DMS114 treated with DMSO at 0.1 percent for 48 hours (cell line): Measurements from ENCODE around the gene FAM149A.
A peak's percentile ranks its signal among the peaks of the same experiment; 100 is the strongest.

ENCODE experiments used
- DNase-seq: peaks from one replicate; lab custom pipeline; 2025; ENCODE audit not compliant: unreplicated experiment; lab: John Stamatoyannopoulos, UW

FAM149A gene

GRCh38 chr4:186151499-186151898 lies 47.0 kb downstream of the FAM149A start:
- DNase-seq, result no peak

DNA sequence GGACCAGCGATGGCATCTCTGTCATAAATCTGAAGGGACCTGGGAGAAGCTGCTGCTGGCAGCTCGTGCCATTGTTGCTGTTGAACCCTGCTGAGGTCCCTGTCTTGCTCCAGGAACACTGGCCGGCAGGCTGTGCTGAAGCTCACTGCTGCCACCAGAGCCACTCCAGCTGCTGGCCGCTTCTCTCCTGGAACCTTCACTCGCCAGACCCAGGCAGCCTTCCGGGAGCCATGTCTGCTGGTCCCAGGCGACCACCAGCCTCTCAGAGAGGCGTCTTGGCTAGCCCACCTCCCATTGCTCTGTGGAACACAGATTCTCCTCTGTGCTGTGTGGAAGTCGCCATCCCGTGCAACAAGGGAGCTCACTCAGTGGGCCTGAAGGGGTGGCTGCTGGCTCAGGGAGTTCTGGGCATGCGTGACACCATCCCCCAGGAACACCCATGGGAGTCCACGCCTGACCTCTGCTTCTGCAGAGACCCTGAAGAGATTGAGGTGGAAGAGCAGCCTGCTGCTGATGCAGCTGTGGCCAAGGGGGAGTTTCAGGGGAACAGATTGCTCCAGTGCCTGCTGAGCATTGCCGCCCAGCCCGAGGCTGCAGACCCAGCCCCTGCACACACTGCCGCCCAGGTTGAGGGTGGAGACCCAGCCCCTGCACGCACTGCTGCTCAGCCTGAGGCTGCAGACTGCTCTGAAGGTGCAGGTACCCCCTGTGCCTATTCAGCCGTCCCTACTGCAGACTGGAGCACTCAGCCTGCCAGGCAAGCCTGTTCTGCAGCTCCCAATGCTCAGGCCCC lies 53.7 kb downstream of the FAM149A start:
- DNase-seq, result peak; percentile 35

DNA sequence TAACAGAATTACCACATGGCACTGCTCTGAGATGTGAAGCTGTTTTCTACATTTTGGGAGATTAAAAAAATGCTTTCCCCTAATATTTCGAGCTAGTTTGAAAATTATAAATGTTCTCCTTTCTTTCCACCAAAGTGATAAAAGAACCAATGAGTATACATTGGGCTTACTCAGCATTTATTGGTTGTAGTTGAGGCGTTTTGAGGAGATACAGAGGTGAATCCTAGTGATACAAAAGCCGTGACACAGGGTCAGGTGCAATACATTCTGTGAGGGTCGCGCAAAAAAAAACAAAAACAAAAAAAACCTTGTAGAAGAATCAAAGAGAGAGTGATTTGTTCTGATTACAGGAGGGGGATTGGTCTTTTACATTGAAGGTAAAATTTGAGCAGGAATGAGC lies 54.5 kb downstream of the FAM149A start:
- no peak for DNase-seq

GRCh38 chr4:186159613-186160012 lies 55.1 kb downstream of the FAM149A start:
- DNase-seq, result no peak

- DNase-seq, result no peak
Measured at GRCh38 chr4:186161138-186161537, 56.6 kb downstream of the FAM149A start.

- no peak for DNase-seq
Measured at GRCh38 chr4:186166852-186167512, 62.5 kb downstream of the FAM149A start.

GRCh38 chr4:186167605-186168004 lies 63.1 kb downstream of the FAM149A start:
- no peak for DNase-seq

DNA sequence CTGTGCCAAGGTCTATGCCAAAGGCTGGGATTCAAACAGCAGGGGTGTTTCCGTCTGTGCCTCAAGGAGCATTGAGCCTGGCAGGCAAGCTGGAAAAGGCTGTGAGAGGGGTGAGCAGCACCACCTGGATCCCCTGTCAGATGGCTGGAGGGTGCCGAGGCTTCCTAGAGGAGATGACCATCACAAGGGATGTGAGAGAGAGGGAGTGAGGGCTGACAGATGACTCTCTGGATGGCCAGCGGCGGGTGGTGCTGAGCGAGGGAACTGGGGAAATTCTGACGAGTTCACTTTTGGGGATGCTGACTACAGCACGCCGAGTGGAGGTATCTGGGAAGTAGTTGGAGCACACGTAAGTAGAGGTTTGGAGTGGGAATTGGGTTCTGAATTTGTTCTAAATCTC lies 64.2 kb downstream of the FAM149A start:
- DNase-seq, result no peak

GRCh38 chr4:186169333-186169944 lies 64.9 kb downstream of the FAM149A start:
- no peak for DNase-seq

DNA sequence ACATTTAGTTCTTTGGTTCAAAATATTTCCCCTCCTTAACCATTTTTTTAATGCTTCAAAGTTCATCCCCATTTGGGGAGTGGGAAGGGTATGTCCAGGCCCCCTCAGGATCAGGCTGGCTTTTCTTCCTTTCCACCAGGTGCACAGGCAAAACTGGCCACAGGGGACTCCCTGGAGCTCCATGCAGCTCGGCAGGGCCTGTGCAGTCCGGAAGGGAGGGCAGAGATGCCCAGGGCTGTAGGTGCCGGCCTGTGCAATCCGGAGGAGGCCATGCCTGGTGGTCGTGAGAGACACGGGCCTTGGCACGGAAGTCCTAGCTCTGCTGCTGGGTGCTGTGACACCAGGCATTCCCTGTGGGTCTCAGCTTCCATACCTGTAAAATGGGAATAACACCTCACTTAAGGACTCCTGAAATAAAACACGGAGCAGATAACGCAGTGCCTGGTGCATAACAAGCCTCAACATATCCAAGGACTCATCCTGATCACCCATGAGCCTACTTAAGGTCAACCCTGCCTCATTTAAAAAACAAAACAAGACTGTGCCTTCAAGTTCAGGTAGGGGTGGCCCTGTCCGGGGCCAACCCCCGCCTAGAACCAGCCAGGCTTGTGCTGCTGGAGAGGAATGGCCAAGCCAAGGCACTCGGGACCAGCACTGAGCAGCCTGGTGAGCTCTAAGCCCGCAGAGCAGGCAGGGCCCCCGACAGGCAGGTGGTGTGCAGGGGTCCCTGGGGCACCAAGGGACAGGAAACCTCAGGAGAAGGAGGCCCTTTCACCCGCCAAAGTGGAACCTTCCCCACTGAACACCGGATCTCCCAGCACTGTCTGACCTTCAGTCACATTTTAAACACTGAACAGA lies 65.7 kb downstream of the FAM149A start:
- no peak for DNase-seq

- DNase-seq, result no peak
Measured at GRCh38 chr4:186170966-186171365, 66.5 kb downstream of the FAM149A start.

DNA sequence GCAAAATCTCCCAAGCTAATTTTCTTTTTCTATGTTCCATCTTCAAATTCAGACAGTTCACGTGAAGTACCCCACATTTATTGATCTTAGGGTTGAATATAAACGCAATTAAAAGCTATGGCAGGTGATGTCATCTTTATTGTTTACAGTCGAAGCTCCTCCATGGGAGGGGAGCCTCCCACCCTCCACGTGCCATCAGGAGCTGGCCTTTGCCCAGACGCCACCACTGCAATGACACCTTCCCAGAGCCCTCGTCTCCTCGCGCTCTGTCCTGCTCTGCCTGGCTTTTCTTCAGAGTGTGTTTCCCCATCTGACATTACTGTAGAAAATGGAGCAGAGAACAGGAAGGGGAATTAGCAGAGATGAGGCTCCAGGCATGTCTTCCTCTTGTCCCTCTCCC lies 68.0 kb downstream of the FAM149A start:
- DNase-seq, result no peak

DNA sequence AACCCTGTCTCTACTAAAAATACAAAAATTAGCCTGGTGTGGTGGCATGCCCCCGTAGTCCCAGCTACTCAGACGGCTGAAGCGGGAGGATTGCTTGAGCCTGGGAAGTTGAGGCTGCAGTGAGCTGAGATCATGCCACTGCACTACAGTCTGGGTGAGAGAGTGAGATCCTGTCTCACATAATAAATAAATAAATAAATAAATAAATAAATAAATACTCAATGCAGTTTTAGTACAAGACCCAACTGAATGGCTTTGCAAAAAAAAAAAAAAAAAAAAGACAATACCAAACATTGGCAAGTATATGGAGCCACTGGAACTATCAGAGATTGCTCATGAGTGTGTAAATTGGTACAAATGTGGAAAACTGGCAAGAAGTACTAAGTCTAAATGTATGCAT lies 83.6 kb downstream of the FAM149A start:
- no peak for DNase-seq

- DNase-seq, result no peak
Measured at GRCh38 chr4:186189656-186190055, 85.2 kb downstream of the FAM149A start.

DNA sequence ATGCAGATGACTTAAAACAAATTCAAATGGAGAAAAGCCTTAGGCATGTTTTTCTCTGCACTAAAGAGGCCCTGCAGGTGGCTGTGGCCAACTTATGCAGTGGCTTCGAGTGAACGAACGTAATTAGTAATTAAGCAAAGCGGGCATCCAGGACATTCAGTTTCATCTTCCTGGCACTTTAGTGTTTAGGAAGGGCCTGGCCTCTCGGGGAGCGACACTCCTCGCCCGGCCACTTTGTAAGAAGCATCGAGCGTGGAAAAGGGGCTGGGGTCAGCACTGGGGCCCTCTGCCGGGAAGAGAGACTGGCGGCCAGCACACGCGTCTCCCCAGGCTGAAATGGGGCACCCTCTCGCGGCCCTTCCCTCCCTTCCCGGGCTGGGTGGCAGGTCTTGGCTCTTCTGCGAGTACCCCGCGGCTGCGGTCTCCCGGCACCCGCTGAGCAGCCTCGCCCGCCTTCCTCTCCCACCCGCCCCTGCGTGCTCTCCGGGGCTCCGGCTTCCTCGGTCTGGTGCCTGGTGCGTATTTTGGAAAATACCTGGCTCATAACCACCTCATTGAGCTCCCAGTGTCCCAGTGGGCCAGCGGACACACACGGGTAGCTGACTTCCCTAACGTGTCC lies 86.2 kb downstream of the FAM149A start:
- DNase-seq, result peak; percentile 40

DNA sequence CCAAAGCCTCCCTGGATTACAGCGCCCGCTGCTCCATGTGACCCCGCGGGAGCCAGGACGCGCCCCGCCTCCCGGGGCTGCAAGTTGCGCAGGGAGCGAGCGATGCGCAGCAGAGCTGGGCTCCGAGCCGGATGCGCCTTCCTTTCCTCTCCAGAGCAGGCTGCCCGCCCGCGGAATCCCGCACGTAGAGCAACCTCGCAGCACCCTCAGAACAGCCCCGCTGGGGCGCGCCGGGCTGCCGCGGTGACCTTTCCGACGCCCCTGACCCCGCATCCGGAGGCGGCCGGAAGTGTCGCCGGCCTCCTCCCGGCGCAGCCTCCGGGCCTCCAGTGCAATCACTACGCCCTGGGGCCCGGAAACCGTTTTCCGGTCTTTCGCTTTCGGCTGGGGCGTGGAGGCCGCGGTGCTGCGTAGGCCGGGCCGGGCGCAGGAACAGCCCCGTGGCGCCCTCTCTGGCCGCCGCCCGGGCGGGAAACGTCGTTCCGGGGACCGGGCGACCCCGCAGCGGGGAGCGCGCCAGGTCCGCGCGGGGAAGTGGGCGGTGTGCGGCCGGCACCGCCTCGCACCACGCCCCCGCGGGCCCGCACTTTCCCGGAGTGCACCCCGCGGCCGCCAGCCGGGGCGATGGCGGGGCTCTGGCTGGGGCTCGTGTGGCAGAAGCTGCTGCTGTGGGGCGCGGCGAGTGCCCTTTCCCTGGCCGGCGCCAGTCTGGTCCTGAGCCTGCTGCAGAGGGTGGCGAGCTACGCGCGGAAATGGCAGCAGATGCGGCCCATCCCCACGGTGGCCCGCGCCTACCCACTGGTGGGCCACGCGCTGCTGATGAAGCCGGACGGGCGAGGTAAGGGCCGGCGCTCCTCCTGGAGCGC lies 86.9 kb downstream of the FAM149A start, which contains the start of gene CYP4V2:
Gene CYP4V2, plus strand, starts transcription at position 368 of the 866 bp plus-strand sequence. Its CDS starts 257 bp downstream, at position 625.
- peak; percentile 53 for DNase-seq

DNA sequence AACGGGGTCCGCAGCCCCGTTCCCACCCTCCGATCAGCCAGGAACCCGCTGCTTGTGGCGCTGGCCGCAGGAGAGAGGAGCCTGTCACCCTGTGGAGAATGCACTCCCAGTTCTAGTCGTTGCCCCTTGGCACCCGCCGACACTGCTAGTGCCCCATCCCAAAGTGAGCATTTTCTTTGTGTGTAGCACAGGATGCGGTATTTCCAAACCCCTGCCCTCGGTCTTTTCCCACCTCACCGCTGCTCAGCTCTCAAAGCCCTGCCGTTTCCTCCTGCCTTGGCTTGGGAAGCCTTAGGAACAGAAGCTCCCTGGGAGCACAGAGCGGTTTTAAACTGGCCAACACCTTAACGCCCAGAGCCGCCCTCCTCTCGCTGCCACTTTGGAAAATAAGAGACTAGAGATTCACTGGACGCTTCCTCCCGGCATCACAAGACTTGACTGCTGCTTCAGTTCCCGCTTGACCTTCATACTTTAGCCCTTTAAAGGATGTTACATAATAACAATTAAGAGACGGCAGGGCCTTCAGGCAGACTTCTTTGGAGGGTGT lies 87.6 kb downstream of the FAM149A start:
- peak; percentile 11 for DNase-seq

DNA sequence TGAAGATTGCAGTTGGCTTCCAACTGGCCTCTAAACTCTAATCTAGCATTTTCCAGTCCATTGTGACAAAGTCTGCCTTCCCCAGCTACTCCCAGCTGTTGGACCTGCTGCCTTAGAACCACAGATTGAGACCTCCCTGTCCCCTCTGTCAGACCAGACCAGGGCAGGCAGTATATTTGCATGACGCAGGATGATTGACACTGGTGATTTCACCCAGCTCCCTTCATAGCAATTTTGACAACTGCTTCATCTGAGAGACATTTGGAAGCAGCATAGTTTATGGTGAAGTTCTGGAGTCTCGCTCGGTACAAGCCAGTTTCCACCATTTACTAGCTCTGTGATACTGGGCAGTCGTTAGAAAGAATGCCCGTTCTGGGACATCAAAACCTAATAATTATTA lies 89.3 kb downstream of the FAM149A start:
- DNase-seq, result no peak

DNA sequence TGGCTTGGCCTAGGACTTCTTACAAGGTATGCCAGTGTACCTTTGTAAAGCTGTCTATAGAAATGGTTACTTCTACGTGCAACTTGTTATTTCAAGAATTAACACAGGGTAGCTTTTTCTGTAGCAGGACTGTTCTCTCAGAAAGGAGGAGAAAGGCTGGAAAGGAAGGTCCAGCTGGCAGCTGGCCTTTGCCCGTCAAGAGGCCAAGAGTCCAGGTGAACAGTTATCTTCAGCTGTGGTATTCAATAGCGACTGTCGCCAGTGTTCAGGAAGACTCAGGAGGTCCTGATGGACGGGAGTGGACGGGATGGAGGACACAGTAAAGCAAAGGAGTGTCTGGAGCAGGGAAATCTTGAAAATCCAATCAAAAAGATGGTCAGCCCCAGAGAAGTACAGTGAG lies 91.6 kb downstream of the FAM149A start:
- no peak for DNase-seq
